Stimulated activated CD4-positive, alpha-beta T cell treated with anti-CD3 and anti-CD28 coated beads, TNF-alpha, amount 100 ng/mL, for 48 hours (primary cell): ENCODE measurements around the gene MAP1B.

Source experiments
- DNase-seq, 3 donors: peaks; one replicate each; pipeline ENCODE4 v3.0.0-alpha.2; 2020; ENCODE audit warnings: low read depth in 3 of 3

Gene MAP1B

GRCh38 chr5:72096602-72097188, 10.6 kb upstream of the MAP1B start:
- no peak for DNase-seq

DNA sequence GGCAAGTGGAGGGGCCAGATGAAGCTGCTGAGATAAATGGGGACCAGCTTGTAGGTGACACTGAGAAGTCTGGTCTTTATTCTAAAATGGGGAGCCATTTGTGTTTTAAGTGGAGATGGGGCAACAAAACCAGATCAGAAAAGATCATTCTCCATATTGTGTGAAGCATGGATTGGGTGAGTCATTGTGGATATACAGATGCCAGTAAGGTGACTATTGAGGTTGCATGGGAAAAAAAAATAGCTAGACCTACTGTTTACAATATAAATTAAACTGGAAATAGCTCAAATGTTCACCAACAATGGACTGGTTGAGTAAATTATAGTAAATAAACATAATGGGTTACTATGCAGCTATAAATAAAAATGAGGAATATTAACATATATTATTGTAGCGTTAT, 5.4 kb upstream of the MAP1B start:
- no peak for DNase-seq

GRCh38 chr5:72106817-72107130, 501 bp upstream of the MAP1B start:
- DNase-seq: no peak

GRCh38 chr5:72107901-72108201, 576 bp downstream of the MAP1B start:
- DNase-seq: peak in 1 of 3 donors; percentile 6

- no peak for DNase-seq
Observed at GRCh38 chr5:72108202-72109061, 1.2 kb downstream of the MAP1B start.

DNA sequence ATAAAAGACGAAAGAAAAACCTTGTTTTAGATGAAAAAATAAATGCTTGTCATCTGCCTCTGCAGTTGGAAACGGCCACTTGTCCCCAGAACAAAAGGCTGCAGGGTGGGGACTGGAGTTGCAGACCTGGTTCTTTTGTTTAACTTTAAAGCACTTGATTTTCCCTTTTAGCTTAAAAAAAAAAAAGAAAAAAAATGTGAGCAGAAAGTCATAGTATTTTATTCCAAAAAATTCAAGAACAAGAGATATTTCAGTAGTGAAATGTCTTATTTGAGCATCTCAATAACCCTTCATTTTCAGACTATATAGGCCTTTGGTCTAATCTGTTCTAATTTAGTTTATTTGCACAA, 1.8 kb downstream of the MAP1B start:
- no peak for DNase-seq

DNA sequence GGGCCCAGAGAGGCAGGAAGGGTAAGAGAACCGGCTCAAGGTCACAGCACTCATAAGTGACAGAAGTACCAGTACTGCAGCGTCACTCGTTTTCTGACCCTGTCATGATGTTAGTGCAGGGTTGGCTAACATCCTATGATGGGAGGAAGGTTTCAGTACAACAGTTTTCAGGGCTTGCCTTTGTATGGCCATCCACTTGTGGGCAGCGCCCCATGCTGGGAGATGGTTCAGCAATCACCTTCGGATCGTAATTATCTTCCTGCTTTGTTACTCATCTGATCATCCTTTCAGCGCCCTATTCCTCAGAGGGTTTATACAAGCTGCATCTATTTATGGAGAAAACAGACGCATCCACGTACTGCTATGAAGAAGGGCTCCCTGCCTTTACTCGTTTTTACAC, 2.4 kb downstream of the MAP1B start:
- no peak for DNase-seq

DNA sequence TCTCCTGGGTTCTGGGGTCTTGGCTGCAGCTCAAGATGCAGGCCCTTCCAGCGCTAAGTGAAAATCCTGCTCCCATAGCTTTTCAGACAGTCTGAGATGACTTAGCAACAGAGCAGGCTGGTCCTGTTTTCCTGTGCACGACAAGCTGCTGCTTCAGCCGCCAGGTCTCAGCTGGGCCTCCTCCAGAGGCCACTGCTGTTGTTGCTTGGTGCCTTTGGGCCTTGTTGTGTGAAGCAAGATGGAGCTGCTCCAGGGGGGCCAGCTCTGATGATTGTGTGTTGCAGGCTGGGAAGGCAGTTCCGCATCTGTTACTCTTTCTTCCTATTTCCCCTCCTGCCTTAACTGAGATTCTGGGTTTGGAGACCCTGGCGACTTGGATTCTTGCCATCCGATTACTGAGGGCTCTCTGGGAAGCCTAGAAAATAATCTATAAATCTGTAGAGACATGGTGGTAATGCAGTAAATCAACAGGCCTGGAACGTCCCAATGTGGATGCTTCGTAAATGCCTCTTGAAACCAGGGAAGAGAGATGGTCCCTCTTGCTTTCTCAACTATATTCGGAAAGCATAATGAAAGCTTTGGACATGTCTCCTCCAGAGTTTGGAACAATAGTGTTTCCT, 3.2 kb downstream of the MAP1B start:
- DNase-seq: no peak

GRCh38 chr5:72112389-72112788, 5.1 kb downstream of the MAP1B start:
- DNase-seq: no peak

GRCh38 chr5:72114629-72115028, 7.4 kb downstream of the MAP1B start:
- no peak for DNase-seq

DNA sequence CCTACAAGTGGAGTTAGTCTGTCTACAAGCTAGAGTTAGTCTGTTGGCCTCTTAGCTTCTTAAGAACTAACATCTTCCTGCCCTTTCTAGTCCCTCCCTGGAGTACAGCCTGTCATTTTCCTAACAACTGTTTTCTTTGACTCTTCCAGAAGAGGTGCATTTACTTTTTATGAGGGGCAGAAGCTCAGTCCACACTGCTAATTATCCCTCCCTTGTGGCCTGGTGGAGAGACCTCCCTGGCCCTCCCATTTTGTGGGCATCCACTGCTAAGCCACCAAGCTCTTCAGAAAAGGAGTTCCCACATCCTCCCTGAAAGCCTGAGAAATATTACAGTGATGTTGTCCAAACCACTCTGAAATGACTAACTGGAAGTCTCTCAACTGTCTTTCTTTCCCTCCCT, 8.0 kb downstream of the MAP1B start:
- no peak for DNase-seq

DNA sequence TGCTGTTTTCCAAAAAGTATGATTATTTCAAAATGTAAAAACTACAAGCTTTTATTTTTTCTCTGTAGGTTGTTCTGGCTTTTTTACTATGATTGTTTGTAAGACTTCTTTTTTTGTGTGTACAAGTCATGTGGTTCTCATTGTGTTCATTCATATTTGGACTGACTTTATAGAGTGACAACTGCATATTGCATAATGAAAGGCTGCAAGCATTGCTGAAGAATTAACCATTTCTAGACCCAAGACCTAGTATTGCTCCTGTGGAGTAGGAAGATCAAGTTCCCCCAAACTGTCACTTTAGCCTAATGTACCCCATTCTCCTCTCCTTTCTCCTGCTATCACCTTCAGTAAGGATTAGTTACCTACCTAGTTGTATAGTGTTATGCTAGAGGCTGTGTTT, 10.0 kb downstream of the MAP1B start:
- DNase-seq: no peak

DNA sequence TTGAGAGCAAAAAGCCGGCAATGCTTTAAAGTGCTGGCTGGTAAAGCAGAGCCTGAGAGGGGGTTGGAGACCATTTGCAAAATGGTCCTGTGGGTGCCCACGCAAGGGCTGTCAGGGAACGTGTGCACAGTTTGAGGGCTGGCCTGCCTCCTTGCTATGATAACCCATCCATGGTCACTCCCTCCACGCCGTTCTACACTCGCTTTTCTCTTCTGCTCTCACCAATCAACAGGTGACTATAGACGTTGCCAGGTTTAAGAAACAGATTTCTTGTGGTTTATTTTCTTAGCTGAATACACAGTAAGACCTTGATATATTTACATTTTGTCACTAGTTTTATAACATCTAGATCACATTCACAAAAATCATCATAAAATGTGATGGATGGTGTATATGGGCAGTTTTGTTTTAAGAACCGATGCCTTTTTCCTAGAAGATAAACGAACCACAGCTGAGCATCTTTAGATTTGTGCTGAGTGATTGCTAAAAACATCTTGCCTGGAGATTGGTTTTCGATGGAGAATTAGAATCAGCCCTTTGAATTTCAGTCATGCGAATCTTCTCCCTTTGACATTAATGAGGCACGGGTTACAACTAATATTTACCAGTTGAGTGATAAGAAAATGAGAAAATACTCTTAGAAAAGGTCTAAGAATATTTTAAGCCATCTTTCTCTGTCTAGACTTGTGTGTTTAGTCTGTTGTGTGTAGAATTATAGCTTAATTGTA, 13.9 kb downstream of the MAP1B start:
- no peak for DNase-seq

DNA sequence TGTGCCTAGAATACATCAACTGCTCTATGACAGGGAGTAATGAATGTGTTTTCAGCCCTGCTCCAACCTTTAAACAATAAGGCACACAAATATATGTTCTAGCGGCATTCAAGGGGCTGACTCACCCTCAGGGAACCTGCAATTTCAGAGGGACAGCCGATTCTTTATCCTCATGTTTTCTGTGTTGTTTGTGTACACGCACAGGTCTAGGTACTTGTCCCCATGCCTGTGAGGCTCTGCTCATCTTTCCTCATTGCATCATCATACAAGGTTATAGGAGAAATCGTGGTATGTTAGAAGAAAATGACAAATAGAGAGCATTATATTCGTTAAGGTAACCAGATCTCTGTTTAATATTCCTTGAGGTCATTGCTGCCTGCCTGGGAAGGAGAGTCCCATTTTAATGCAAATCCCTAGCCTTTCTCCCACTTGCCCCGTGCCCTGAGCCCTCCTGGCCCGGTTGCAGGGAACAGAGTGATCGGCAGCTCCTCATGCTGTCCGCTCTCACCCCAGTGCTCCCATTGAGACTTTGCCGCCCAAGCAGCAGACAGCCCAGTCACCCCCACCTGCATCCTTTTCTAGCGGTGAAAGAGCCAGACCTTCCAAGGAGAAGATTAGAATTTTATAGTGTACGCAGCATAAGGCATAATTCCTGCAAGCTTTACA, 14.6 kb downstream of the MAP1B start:
- no peak for DNase-seq

DNA sequence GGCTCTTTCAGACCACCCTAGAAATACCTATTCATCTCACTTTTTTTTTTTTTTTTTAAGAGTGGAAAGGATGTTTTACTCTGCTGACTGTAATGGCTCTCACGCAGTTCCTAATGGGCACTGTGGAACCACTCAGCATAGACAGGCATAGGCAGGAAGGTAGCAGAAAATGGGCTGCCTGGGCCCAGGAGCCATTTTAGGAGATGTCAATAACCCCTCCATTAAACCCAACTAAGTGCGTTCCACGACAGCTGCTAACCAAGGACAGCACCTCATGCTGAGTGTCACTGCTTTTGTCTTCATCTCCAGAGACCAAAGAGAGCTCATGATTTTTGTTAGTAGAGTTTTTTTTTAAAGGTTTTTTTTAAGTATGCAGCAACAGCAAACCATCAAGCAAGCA, 15.3 kb downstream of the MAP1B start:
- DNase-seq: no peak

- no peak for DNase-seq
Observed at GRCh38 chr5:72123764-72124376, 16.6 kb downstream of the MAP1B start.

- no peak for DNase-seq
Observed at GRCh38 chr5:72125271-72125940, 18.1 kb downstream of the MAP1B start.

GRCh38 chr5:72125941-72126620, 18.8 kb downstream of the MAP1B start:
- DNase-seq: no peak

DNA sequence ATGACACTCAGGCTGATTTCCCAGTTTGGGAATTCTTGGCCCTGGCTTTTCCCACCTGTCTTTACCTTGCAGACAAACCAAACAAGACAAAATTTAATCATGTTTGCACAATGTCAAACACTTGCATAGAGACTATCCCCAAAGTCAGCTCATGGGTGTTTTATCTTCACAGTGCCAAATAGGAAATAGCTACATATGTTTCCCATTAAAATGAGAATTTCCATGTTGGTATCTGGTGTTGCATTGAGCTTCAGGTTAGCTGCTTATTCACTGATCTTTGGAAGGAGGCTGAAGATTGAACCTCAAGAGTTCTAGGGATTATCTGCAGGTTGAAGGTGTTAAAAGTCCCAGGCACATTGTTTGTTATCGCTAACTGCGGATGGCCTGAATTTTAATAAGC, 19.5 kb downstream of the MAP1B start:
- DNase-seq: no peak

DNA sequence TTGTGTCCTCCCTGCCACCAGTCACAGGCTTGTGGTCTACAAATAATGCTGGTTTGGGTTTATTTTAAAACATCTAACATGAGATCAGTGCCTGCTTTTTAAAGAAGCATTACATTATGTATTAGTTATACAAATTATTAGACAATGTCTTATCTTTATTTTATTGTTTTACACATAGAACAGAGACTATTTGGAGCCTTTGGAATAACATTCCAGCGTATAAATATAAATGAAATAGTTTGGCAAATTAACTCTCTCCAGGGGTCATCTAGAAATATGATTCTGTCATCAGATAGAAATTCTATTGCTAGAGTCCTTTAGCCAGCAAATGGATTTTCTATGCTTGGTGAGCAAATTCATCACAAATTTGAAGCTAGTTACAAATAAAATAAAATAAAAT, 22.4 kb downstream of the MAP1B start:
- no peak for DNase-seq

DNA sequence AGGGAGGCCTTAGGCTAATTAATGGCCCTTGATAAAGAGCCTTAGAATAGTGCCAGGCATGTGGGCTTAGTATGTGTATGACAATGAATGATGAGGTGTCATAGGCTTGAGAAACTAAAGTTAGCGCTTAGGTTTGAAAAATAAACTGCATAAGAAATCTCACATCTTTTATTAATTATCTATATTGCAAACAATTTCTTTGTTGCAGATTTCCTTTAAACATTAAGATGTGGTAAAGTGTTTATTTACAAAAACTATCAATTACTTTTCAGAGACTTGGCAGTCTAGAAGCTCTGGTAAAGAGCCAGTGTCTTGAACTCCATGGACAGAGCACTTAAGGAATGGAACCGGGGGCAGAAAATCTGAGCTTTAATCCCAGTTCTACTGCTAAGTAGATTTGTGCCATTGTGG, 23.1 kb downstream of the MAP1B start:
- DNase-seq: no peak
